NCI-H774 (cell line): ENCODE results near the gene SPINT1.
"Not testable (repeated sequence)": the region's sequence is repeated elsewhere in the genome, so short reads cannot be mapped to it uniquely, and the experiment has no call there.

Experiments used
- DNase-seq: peaks from one replicate; lab custom pipeline; 2025; lab: John Stamatoyannopoulos, UW

SPINT1 gene

DNA sequence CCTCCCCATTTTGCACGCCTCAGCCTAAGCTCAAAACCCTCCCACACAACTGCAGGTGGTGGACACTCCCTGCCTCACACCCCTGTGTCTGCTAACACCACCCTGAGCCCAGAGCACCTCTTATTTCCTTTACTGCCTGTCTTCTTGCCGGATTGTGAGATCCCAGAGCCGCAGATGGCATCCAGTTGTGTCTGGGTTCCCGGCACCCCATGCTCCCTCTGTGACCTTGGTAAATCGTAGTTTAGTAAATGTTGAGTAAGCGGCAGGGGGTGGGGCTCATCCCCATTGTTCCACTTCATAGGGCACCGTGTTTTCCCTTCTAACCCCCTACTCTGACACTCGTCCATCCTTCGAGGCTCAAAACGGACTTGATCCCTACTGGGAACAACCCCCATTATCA lies 14.9 kb downstream of the SPINT1 start:
- DNase-seq = no peak

DNA sequence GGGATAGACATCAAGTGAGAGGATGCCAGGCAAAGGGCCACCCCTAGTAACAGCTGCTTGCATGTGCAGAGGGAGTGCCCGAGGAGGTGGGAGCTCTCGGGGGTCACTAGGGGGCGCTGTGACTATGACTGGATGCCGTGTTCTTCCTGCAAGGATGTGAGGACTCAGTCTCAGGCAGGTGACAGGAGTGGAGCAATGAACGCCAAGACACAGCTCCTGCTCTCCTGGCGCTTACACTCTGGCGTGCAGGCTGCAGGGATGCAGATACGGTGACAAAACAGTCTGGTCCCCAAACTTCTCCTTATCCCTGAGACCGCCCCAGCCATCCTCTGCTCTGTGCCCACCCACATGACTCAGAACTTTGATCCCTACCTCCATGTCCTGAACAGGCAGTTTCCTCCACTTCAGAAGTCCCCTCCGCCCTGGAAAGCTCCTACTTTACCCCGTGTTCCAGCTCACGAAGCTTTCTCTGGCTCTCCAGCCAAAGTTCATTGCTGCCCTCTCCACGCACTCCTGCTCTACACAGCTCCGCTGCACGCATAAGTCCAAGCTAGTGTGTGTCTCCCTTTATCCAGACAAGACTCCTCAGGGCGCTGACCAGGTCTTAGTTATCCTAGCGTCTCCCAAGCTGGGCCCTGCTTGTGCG lies 15.5 kb downstream of the SPINT1 start:
- peak; percentile 54 for DNase-seq

DNA sequence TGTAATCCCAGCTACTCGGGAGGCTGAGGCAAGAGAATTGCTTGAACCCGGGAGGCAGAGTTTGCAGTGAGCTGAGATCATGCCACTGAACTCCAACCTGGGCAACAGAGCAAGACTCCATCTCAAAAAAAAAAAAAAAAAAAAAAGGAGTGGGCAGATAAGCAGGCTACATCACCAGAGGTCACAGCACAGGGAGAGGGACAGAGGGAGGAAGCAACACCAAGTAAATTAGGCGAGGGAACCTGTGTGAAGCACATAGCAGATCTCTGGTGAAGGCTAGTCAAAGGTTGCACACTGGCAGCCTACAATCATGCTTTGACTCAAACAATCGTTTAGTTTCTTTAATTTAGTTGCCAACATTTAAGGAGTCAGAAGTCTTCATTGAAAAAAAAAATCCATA lies 17.3 kb downstream of the SPINT1 start:
- DNase-seq = not testable (repeated sequence)

DNA sequence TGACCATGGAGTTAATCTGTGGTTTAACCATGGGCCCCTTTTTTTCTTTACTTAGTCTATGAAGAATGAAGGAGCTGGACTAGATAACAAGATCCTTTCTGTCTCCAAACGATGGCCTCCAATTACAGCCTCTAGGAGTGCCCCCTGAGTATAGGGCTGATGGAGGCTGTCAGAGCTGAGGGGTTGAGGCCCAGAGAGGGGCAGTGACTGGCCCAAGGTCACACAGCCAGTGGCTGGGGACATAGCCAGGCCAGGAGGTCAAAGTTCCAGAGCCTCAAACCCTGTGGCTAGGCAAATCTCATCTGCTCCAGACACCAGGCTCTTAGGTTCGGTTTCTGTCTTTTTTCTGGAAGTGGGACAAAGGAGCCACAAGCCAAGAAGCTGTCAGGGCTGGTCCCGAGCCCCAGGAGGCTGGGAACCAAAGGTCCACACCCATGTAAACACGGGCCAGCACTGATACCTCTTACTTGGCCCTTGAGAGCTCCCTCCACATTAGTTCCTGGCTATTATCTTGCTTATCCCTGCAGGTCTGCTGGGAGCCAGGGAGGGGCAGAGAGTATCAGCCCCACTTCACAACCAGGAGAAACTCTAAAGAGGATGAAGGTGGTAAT lies 19.9 kb downstream of the SPINT1 start:
- DNase-seq = no peak

DNA sequence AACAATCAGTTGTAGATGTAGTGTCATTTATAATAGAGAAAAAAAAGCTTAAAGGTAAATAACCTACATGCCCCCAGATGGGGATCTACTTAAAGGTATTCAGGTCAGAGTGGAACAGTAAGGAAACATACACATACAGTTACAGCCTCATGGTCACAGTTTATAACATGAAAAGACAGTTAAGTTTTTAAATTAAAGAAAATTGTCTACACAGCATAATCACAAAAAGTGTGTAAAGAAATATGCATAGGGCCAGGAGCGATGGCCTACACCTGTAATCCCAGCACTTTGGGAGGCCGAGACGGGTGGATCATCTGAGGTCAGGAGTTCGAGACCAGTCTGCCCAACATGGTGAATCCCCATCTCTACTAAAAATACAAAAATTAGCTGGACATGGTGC lies 23.4 kb downstream of the SPINT1 start:
- no peak for DNase-seq

DNA sequence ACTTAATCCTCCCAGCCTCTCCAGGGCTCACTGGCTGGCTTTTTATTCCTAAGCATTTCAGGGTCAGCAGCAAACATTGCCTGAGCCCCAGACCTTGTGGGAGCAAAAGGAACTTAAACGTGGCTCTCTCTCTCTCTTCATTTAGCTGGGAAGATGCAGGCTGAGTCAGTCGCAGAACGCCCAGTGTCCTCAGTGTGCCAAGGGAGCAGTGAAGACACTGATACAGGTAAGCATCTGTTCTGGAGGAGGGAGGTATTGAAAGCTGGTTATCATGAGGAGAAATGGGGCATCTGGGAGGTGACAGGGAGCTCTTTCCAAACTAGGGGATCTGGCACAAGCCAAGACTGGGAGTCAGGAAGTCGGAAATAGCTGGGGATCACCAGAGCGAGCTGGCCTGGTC lies 25.8 kb downstream of the SPINT1 start:
- no peak for DNase-seq

DNA sequence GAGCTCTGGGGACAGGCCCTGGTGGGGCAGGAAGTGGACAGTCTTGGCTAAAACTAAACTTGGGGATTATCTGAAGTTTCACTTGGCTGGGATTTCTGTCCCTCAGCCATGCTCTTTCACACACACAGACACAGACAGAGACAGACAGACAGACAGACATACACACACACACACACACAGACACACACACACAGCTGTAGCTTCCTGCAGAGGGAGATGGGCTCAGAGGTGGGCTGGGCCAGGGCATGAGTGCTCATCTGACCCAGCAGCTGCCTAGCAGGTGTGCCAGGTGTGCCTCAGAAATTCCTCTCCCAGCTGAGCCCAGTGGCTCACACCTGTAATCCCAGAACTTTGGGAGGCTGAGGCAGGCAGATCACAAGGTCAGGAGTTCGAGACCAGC lies 26.9 kb downstream of the SPINT1 start:
- no peak for DNase-seq

DNA sequence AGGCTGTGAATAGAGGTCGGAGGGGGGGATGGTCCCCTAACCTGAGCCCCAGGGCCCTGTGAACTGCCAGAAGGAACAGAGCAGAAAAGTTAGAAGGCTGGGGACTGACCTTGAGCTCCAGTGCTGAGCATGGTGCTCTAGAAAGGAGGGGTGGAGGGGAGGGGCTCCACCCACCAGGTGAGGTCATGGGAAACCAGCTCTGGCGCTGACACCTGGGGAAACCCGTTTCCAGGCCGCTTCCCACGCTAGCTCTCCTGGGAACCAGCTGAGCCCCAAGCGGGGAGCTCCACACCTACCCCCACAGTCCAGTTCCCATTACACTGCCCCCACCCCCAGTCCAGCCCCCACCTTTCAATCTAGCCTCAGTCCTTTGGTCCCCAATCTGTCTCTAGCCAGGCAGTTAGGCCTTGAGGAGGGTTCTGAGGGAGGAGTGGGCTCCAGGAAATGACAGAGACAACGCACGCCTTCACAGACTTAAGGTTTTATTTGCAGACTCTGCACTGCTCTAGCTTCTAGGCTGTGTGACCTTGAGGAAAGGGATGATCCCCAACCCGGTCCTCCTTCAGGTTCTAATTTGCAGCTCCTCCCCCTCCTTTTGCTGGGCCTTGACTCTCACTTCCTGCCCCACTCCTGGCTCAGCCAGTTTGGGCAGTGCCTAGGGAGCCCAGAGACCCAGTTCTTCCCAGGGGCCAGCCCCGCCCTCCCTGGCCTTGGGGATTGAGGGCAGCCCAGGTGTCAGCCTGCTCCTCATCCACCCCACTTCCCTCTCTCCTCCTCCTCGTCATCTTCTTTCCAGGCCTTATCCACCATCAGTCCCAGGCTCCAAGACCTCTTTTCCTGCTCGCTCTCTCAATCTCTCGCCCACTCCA lies 28.1 kb downstream of the SPINT1 start:
- no peak for DNase-seq

DNA sequence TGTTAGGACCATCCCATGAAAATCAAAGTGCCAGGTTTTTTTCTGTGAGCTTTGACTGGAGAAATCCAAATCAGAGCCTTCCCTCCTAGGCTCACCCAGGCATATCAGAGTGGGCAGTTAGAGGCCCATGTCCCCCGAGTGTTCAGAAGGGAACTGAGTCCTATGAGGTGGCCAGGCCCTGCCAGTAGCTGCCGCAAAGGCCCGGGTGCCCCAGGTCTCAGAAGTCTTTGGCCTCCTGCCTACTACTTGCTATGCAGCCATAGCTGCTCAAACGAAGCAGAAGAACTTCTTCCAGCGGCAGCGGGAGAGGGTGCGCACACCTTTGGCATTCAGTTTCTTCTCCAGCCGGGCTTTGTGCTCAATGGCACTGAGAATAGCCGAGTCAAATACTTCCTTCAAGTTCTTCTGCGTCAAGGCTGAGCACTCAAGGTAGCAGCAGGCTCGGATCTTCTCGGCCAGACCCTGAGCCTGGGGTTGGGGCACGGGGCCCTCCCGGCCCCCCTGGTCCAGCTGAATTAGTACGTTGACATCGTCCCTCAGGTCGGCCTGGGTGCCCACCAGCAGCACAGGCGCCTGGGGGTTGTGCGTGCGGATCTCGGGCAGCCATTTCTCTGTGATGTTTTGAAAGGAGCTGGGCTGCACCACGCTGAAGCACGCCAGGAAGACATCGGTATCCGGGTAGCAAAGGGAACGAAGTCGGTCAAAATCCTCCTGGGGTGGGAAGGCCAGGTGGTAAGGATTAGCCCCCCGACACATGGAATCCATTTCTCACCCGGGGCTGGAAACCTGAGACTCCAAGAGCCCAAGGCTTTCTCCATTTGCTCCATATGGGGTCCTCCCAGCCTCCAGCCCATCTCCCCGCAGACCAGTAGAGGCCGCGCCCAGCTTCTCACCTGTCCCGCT lies 29.2 kb downstream of the SPINT1 start:
- DNase-seq = no peak

DNA sequence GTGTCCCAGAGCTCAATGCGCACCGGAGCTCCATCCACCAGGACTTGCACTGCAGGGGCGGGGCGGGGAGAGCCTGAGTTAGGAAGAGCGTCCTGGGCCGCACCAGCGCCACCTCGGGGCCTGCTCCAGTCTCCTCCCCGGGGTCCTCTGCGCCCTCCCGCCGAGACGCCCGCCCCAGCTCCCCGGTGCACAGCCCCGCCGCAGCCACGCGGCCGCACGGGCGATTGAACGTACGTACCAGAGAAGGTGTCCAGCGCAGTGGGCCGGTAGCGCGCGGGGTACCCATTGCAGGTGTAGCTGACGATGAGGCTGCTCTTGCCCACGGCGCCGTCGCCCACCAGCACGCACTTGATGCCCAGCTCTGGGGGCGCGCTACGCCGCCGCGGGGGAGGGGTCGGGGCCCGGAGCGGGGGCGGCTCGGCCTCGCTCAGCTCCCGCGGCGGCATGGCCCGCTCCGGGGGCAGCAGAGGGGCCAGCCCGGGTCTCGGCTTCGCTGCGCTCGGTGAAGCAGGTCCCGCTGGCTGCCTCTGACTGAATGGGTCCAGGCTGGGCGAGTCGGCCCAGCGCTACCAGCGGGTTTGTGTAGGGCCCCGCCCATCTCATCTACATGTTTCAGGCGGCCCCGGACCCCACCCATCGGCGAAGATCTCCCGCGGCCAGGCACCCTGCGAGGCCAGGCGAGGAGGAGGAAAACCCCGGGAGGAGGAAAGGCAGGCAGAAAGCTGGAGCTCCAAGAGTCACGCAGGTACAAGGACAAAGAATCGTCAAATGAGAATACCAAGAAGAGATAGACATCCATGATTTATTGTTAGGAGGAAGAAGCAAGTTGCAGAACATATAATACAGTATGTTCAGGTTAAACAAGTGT lies 30.1 kb downstream of the SPINT1 start, which contains the start of gene RHOV:
RHOV (minus strand) TSS at position 541 of the 868 bp plus-strand sequence; CDS start at position 446, 95 bp downstream.
- DNase-seq = peak; percentile 48

DNA sequence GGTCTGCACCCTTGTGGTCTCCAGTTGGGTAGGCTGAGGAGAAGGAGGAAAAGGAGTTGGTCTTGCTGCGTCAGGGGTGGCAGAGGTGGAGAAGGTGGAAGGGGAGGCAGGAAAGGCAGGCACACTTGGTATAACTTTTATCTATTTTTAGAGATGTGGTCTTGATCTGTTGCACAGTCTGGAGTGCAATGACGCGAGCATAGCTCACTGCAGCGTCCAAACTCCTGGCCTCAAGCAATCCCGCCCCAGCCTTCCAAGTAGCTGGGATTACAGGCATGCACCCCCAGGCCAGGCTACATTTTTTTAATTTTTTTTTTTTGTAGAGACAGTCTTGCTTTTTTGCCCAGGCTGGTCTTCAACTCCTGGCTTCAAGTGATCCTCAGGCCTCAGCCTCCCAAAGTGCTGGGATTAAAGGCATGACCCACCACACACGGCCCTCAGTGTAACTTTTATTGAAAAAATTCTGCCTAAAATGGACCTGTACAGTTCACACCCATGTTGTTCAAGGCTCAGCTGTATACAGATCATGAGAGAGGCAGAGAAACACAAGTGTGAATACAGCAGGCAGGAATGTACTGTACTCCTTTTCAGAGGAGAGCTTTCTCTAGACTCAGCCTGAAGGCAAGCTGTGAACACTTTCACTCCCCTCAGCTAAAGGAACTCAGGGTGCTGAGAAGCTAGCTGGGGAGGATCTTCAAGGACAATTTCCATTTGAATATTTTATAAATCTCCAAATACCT lies 32.3 kb downstream of the SPINT1 start:
- no peak for DNase-seq

DNA sequence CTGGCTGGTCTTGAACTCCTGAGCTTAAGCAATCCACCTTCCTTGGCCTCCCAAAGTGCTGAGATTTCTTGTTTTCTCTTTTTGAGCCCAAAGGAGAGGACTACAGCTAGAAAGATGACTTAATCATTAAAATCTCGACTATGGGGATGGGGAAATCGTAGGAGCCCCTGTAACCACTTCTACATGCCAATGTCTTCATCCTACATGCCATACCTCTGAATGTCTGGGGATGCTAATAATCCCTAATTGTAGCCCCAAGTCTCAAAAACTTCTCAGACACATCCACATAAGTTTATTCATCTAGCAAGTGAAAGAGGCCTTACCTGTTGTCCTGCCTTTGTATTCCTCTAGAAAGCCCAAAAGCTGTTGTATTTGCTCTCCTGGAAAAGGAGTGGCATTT lies 33.8 kb downstream of the SPINT1 start:
- DNase-seq = no peak

DNA sequence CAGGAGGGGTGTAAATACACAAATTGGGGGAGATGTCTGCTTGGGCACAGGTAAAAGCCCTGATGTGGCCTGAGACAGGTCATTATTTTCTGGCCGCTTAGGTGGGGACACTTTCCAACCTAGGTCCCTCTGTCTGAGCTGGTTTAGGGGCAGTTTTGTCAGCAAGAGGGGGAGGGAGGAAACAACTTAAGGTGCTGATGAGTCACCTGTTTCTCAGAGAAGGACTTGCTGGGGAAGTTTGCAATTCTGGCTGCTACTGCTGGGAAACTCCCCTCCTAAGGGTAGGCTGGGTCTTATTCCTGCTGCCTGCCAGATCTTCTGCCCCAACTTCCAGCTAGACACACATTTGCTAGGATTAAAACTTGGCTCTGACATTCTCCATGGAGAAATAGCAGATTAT lies 34.9 kb downstream of the SPINT1 start:
- DNase-seq = no peak

DNA sequence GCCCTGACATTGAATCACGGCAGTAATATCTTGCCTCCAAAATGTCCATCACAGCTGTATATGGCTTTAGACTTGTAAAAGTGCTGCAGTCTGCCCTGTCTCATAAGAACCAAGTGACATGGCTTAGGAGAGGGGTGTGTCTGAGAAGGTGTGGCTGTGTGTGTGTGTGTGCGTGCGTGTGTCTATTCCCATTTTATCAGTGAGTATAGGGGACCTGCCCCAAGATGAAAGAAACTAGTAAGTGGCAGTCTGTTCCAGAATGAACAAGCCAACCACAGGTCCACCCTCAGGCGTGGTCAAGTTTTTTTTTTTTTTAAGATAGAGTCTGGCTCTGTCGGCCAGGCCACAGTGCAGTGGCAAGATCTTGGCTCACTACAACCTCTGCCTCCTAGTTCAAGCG lies 35.8 kb downstream of the SPINT1 start:
- DNase-seq = no peak

DNA sequence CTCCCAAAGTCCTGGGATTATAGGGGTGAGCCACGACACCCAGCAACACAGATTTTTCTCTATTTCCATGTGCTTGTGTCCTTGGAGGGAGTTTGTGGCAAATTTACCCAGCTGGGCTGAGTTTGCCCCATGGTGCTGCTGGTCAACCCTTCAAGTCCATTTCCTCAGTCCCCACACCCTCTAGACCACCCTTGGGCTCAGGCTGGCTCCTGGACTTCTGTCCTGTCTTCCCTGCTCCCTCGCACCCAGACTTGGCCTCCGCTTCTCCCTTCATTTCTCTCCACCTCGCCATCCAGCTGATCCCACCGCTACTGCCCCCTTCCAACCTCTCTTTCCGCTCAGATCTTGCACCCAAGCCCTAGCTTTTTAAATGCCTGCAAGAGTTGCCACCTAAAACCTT lies 37.5 kb downstream of the SPINT1 start:
- DNase-seq = no peak

DNA sequence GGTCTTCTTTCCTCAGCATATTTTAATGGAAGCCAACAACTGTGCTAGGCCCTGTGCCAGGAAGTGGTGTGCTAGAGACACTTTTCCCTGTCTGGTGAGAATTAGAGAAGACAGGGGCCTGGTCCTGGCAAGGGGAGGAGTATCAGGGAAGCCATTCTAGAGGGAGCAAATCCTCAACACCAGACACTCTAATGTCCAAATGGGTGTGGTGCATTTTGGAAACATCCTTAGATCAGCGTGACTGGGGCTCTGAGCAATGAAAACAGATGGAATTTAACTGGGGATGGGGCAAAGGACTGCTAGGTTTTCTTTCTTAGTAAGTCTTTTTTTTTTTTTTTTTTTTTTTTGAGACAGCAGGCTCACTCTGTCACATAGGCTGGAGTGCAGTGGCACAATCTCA lies 42.7 kb downstream of the SPINT1 start:
- DNase-seq = no peak

DNA sequence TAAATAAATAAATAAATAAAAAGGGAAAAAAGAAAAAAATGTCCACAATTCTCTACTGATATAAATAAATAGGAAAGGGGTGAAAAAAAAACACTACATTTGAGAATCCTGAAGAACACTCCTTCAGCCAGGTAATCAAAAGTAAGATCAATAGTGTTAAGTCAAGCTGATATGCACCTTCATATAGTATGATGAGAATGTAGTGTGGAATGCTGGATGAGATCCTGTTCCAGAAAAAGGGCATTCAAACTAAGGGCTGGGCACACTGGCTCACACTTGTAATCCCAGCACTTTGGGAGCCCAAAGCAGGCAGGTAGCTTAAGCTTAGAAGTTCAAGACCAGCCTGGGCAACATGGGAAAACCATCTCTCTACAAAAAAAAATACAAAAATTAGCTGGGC lies 45.3 kb downstream of the SPINT1 start:
- DNase-seq = no peak

DNA sequence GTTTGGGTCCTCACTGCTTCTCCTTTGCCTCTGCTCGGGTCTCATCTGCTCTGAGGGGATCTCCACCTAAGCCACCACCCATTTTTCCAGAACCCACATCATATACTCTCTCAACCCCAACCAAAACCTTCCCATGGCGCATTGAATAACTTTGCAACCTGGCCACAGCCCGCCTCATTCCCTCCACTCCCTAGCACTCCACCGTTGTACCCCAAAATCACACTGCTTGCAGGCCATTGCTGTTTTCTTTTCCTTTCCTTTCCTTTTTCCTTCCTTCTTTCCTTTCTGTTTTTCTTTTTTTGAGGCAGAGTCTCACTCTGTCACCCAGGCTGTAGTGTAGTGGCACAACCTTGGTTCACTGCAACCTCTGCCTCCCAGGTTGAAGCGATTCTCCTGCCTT lies 47.3 kb downstream of the SPINT1 start:
- no peak for DNase-seq

DNA sequence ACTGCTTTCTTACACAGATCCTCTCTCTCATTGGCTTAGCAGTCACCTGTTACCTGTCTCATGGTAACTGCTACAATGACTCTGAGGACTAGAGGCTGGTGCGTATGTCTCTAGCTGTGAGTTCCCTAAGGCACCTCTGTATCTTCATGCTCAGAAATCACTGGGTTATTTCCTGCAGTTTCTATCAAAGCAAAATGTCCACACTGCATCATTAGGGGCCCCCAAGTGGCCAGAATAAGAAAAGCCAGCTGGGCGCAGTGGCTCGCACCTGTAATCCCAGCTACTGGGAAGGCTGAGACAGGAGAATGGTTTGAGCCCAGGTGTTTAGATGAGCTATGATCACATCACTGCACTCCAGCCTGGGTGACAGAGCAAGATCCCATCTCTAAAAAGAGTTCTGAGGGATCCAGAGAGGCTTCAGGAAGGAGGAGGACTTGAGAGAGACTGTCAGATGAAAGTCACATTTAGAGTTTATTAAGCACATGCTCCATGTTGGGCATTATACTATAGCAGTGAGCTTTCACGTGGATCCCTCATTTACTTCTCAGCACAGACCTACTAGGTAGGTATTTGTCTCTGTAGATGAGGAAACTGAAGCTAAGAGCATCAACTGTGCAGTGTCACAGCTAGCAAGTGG lies 48.1 kb downstream of the SPINT1 start:
- peak; percentile 53 for DNase-seq
